K562 (cell line): ENCODE results near the gene FBXL13. TPM values are rescaled to one million over a fixed set of nuclear protein-coding genes. Genes with fewer than 3 reads are reported as not detected.

ENCODE experiments used
- CBX2 ChIP-seq: fragments of 200-600 bp; sonication (generic); IDR thresholded peaks from one replicate; pipeline ENCODE4 v1.6.1; 2012; ENCODE audit warnings: mild to moderate bottlenecking, low read length, inconsistent platforms; ENCODE audit not compliant: insufficient read depth, poor library complexity, severe bottlenecking
- CCNT2 ChIP-seq: IDR thresholded peaks from 2 replicates; pipeline ENCODE4 v1.6.1; 2011; ENCODE audit warnings: borderline replicate concordance, low read depth, mild to moderate bottlenecking, moderate library complexity, mixed read lengths, low read length; ENCODE audit not compliant: insufficient read length; ENCODE audit errors: extremely low read depth
- HNRNPK ChIP-seq: fragments of 200-400 bp; formaldehyde crosslinking; IDR thresholded peaks from one replicate; pipeline ENCODE4 v1.6.1; 2018; ENCODE audit warnings: mild to moderate bottlenecking, low read depth, low read length; ENCODE audit not compliant: poor library complexity, severe bottlenecking
- MCM3 ChIP-seq: fragments of 450-650 bp; IDR thresholded peaks from 2 replicates; pipeline ENCODE4 v1.6.1; 2016
- NCOA2 ChIP-seq, 2 experiments: fragments of 450-650 bp; IDR thresholded peaks; 2 replicates each; pipeline ENCODE4 v1.6.1; 2018; ENCODE audit warnings: mild to moderate bottlenecking in 2 of 2, moderate library complexity in 1 of 2; ENCODE audit not compliant: partially characterized antibody in 2 of 2
- NFRKB ChIP-seq: fragments of 450-650 bp; IDR thresholded peaks from 2 replicates; pipeline ENCODE4 v1.6.1; 2016; ENCODE audit warnings: low read depth
- PCBP2 ChIP-seq: fragments of 200-400 bp; formaldehyde crosslinking; IDR thresholded peaks from 2 replicates; pipeline ENCODE4 v1.6.1; 2018; ENCODE audit warnings: low read length, low read depth, mild to moderate bottlenecking, moderate library complexity; ENCODE audit not compliant: poor library complexity, severe bottlenecking
- ZBTB7A ChIP-seq: IDR thresholded peaks from 2 replicates; pipeline ENCODE4 v1.6.1; 2011; ENCODE audit warnings: low read depth, mild to moderate bottlenecking, low read length, moderate library complexity, borderline replicate concordance; ENCODE audit not compliant: control insufficient read depth
- ZNF76 ChIP-seq: fragments of 250-450 bp; sonication (Bioruptor Pico); IDR thresholded peaks from 2 replicates; pipeline ENCODE4 v1.4.0; 2020; ENCODE audit warnings: mild to moderate bottlenecking, moderate library complexity, borderline replicate concordance
- polyA plus RNA-seq, 8 experiments: library from polyadenylated mRNA; depleted of rRNA in 4 of 8; stranded (reverse) in 5 of 8; unstranded in 3 of 8; fragments of >200 nt; fragmentation: Nextera tagmentation in 2 of 8; fragmentation: Illumina TruSeq in 1 of 8; extraction: Ambion mirVana in 2 of 8; extraction: Trizol in 1 of 8; gene quantifications; 2 replicates each; pipeline versions ENCODE4 v1.2.1 to v1.2.3, GENCODE V29; 2011 to 2014; ENCODE audit warnings: inconsistent platforms in 1 of 8, missing spikeins in 1 of 8
- total RNA-seq, 7 experiments: library from RNA; depleted of rRNA in 6 of 7; stranded (reverse); fragments of >200 nt in 6 of 7; fragmentation: Illumina TruSeq in 2 of 7; extraction: Trizol in 2 of 7; gene quantifications; 2 replicates each; pipeline versions ENCODE4 v1.2.1 to v1.2.3, GENCODE V29; 2011 to 2021; ENCODE audit warnings: low replicate concordance in 1 of 7
- TF ChIP-seq, protein P1 (sequence below): fragments of 200-600 bp; sonication (generic); IDR thresholded peaks from one replicate; pipeline ENCODE4 v1.6.1; 2012; ENCODE audit warnings: mild to moderate bottlenecking, low read depth, low read length, inconsistent platforms
- TF ChIP-seq, protein P2 (sequence below): fragments of 150-350 bp; conservative IDR thresholded peaks from 2 replicates; pipeline ENCODE4 v1.6.1; 2014; ENCODE audit warnings: low read length
- TF ChIP-seq, protein P3 (sequence below): fragments of 450-650 bp; IDR thresholded peaks from 2 replicates; pipeline ENCODE4 v1.6.1; 2018; ENCODE audit warnings: mild to moderate bottlenecking, low read depth; ENCODE audit not compliant: partially characterized antibody

Gene FBXL13
- total and polyA plus RNA-seq, 9 of the 15 experiments (the other 6 are each of a cell fraction or from before 2014, with no cell fraction given): 16.3 to 55.0 (median 25.4) TPM

DNA sequence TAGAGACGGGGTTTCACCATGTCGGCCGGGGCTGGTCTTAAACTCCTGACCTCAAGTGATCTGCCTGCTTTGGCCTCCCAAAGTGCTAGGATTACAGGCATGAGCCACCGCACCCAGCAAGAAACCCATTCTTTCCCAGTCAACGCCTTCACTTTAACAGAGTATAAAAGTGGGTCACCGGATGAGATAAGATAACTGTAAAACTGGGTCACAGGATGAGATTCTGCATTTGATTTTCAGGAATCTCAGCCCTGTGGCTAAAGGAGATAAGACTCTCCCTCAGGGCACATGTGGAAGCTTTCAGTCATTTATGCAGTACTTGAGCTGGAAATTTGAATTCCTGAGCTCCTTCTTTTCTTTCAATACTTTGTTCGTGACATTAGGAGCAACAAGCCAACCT is 91.0 kb downstream of the FBXL13 start (continued):
- TF ChIP-seq ZBTB7A: no peak
- no peak for TF ChIP-seq ZNF76 (CRISPR knock-in tag)
- TF ChIP-seq, protein P1, sequence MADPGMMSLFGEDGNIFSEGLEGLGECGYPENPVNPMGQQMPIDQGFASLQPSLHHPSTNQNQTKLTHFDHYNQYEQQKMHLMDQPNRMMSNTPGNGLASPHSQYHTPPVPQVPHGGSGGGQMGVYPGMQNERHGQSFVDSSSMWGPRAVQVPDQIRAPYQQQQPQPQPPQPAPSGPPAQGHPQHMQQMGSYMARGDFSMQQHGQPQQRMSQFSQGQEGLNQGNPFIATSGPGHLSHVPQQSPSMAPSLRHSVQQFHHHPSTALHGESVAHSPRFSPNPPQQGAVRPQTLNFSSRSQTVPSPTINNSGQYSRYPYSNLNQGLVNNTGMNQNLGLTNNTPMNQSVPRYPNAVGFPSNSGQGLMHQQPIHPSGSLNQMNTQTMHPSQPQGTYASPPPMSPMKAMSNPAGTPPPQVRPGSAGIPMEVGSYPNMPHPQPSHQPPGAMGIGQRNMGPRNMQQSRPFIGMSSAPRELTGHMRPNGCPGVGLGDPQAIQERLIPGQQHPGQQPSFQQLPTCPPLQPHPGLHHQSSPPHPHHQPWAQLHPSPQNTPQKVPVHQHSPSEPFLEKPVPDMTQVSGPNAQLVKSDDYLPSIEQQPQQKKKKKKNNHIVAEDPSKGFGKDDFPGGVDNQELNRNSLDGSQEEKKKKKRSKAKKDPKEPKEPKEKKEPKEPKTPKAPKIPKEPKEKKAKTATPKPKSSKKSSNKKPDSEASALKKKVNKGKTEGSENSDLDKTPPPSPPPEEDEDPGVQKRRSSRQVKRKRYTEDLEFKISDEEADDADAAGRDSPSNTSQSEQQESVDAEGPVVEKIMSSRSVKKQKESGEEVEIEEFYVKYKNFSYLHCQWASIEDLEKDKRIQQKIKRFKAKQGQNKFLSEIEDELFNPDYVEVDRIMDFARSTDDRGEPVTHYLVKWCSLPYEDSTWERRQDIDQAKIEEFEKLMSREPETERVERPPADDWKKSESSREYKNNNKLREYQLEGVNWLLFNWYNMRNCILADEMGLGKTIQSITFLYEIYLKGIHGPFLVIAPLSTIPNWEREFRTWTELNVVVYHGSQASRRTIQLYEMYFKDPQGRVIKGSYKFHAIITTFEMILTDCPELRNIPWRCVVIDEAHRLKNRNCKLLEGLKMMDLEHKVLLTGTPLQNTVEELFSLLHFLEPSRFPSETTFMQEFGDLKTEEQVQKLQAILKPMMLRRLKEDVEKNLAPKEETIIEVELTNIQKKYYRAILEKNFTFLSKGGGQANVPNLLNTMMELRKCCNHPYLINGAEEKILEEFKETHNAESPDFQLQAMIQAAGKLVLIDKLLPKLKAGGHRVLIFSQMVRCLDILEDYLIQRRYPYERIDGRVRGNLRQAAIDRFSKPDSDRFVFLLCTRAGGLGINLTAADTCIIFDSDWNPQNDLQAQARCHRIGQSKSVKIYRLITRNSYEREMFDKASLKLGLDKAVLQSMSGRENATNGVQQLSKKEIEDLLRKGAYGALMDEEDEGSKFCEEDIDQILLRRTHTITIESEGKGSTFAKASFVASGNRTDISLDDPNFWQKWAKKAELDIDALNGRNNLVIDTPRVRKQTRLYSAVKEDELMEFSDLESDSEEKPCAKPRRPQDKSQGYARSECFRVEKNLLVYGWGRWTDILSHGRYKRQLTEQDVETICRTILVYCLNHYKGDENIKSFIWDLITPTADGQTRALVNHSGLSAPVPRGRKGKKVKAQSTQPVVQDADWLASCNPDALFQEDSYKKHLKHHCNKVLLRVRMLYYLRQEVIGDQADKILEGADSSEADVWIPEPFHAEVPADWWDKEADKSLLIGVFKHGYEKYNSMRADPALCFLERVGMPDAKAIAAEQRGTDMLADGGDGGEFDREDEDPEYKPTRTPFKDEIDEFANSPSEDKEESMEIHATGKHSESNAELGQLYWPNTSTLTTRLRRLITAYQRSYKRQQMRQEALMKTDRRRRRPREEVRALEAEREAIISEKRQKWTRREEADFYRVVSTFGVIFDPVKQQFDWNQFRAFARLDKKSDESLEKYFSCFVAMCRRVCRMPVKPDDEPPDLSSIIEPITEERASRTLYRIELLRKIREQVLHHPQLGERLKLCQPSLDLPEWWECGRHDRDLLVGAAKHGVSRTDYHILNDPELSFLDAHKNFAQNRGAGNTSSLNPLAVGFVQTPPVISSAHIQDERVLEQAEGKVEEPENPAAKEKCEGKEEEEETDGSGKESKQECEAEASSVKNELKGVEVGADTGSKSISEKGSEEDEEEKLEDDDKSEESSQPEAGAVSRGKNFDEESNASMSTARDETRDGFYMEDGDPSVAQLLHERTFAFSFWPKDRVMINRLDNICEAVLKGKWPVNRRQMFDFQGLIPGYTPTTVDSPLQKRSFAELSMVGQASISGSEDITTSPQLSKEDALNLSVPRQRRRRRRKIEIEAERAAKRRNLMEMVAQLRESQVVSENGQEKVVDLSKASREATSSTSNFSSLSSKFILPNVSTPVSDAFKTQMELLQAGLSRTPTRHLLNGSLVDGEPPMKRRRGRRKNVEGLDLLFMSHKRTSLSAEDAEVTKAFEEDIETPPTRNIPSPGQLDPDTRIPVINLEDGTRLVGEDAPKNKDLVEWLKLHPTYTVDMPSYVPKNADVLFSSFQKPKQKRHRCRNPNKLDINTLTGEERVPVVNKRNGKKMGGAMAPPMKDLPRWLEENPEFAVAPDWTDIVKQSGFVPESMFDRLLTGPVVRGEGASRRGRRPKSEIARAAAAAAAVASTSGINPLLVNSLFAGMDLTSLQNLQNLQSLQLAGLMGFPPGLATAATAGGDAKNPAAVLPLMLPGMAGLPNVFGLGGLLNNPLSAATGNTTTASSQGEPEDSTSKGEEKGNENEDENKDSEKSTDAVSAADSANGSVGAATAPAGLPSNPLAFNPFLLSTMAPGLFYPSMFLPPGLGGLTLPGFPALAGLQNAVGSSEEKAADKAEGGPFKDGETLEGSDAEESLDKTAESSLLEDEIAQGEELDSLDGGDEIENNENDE: no peak
- no peak for TF ChIP-seq NCOA2 (IDR thresholded peaks at IDR 0.05; ENCODE audit: partially characterized antibody in 2 of 2)
- TF ChIP-seq NFRKB: no peak
- no peak for TF ChIP-seq PCBP2
- TF ChIP-seq HNRNPK: no peak
- TF ChIP-seq, protein P2, sequence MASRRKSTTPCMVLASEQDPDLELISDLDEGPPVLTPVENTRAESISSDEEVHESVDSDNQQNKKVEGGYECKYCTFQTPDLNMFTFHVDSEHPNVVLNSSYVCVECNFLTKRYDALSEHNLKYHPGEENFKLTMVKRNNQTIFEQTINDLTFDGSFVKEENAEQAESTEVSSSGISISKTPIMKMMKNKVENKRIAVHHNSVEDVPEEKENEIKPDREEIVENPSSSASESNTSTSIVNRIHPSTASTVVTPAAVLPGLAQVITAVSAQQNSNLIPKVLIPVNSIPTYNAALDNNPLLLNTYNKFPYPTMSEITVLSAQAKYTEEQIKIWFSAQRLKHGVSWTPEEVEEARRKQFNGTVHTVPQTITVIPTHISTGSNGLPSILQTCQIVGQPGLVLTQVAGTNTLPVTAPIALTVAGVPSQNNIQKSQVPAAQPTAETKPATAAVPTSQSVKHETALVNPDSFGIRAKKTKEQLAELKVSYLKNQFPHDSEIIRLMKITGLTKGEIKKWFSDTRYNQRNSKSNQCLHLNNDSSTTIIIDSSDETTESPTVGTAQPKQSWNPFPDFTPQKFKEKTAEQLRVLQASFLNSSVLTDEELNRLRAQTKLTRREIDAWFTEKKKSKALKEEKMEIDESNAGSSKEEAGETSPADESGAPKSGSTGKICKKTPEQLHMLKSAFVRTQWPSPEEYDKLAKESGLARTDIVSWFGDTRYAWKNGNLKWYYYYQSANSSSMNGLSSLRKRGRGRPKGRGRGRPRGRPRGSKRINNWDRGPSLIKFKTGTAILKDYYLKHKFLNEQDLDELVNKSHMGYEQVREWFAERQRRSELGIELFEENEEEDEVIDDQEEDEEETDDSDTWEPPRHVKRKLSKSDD: no peak
- TF ChIP-seq MCM3: no peak
- TF ChIP-seq, protein P3, sequence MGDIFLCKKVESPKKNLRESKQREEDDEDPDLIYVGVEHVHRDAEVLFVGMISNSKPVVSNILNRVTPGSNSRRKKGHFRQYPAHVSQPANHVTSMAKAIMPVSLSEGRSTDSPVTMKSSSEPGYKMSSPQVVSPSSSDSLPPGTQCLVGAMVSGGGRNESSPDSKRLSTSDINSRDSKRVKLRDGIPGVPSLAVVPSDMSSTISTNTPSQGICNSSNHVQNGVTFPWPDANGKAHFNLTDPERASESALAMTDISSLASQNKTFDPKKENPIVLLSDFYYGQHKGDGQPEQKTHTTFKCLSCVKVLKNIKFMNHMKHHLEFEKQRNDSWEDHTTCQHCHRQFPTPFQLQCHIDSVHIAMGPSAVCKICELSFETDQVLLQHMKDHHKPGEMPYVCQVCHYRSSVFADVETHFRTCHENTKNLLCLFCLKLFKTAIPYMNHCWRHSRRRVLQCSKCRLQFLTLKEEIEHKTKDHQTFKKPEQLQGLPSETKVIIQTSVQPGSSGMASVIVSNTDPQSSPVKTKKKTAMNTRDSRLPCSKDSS: no peak
- TF ChIP-seq CCNT2: peak; percentile 60
- no peak for TF ChIP-seq CBX2
